OCI-LY3 (cell line): ENCODE measurements around the gene VTCN1.
"Not testable (repeated sequence)": the region's sequence is repeated elsewhere in the genome, so short reads cannot be mapped to it uniquely, and the experiment has no call there.

ENCODE experiments used
- H2AFZ ChIP-seq: fragments of 200-600, 300-600 bp; shearing (Covaris generic); 2 replicates; pipeline ENCODE4 v1.6.0; 2014; ENCODE audit warnings: antibody characterized with exemption, low read depth, low read length
- H3K27ac ChIP-seq: fragments of 200-600, 300-600 bp; sonication (generic); 2 replicates; pipeline ENCODE4 v1.5.1; 2014; ENCODE audit warnings: mild to moderate bottlenecking, low read length, moderate library complexity, mixed read lengths
- H3K27me3 ChIP-seq: fragments of 200-600, 300-600 bp; sonication (generic); 2 replicates; pipeline ENCODE4 v1.6.1; 2014; ENCODE audit warnings: low read depth, low read length, mixed read lengths
- H3K36me3 ChIP-seq: fragments of 200-600, 300-600 bp; sonication (generic); replicated peaks from 2 replicates; pipeline ENCODE3; 2014; ENCODE audit warnings: low read depth, low read length, mixed read lengths
- H3K4me1 ChIP-seq: fragments of 300-600, 200-600 bp; sonication (generic); 2 replicates; pipeline ENCODE4 v1.6.1; 2014; ENCODE audit warnings: low read length, mixed read lengths
- H3K4me2 ChIP-seq: fragments of 200-600, 300-600 bp; sonication (generic); 2 replicates; pipeline ENCODE4 v1.6.1; 2014; ENCODE audit warnings: low read length, mixed read lengths
- H3K4me3 ChIP-seq: fragments of 300-600, 200-600 bp; sonication (generic); 2 replicates; pipeline ENCODE4 v1.5.1; 2014; ENCODE audit warnings: antibody characterized with exemption, mild to moderate bottlenecking, low read length, moderate library complexity
- H3K79me2 ChIP-seq: fragments of 300-600, 200-600 bp; shearing (Covaris generic); 2 replicates; pipeline ENCODE4 v1.6.1; 2014; ENCODE audit warnings: mild to moderate bottlenecking, low read length, mixed read lengths
- H3K9ac ChIP-seq: fragments of 300-600, 200-600 bp; shearing (Covaris generic); 2 replicates; pipeline ENCODE4 v1.6.0; 2014; ENCODE audit warnings: mild to moderate bottlenecking, low read length, moderate library complexity
- H3K9me3 ChIP-seq: fragments of 200-600, 300-600 bp; shearing (Covaris generic); 2 replicates; pipeline ENCODE4 v1.6.1; 2014; ENCODE audit warnings: low read length, mixed read lengths; ENCODE audit not compliant: insufficient read depth
- H4K20me1 ChIP-seq: fragments of 200-600, 300-600 bp; sonication (generic); 2 replicates; pipeline ENCODE4 v1.6.1; 2016; ENCODE audit warnings: low read length, mixed read lengths; ENCODE audit not compliant: insufficient read depth
- EZH2phosphoT487 ChIP-seq: fragments of 200-600 bp; shearing (Covaris generic); IDR thresholded peaks from 2 replicates; pipeline ENCODE4 v1.6.1; 2018; ENCODE audit warnings: antibody characterized with exemption, mixed run types, low read depth
- TF ChIP-seq, protein P1 (sequence below): fragments of 200-600, 300-600 bp; sonication (generic); IDR thresholded peaks from 2 replicates; pipeline ENCODE4 v1.5.1; 2014; ENCODE audit warnings: antibody characterized with exemption, low read length, low read depth

Gene VTCN1

GRCh38 chr1:117107364-117107763 is 103.4 kb downstream of the VTCN1 start:
- H4K20me1 ChIP-seq, result no peaks in the 10 kb centered on the region
- H3K4me1 ChIP-seq, result no peaks in the 10 kb centered on the region
- H3K4me3 ChIP-seq, result no peak overlapping the region
- no peak overlapping the region for H3K27ac ChIP-seq
- no peak for TF ChIP-seq EZH2phosphoT487
- no peak overlapping the region for H3K4me2 ChIP-seq
- H3K27me3 ChIP-seq, result no peaks in the 10 kb centered on the region
- no peaks in the 10 kb centered on the region for H3K9me3 ChIP-seq
- H2AFZ ChIP-seq, result no peak overlapping the region
- no peaks in the 10 kb centered on the region for H3K79me2 ChIP-seq
- no peak overlapping the region for H3K9ac ChIP-seq
- peaks cover 22% of the 10 kb centered on the region for H3K36me3 ChIP-seq

DNA sequence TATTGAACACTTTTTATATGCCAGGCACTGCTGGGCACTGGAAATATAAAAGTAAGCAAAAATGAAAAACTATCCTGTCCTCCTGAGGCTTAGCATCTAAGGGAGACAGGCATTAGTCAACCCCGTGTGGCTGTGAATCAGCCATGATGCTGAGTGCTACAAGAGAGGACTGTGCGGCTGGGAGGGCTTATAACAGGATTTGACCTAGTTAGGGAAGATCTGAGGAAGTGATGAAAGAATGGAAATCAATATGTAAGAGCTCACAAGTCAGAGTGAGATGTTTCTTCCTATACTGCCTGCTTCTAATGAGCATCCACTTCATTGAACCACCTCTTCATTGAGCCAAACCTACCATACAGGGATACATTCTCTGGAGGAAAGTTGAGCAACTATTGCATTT is 104.2 kb downstream of the VTCN1 start:
- Histone ChIP-seq H3K4me2 (no peak overlapping the region), H3K4me1 (no peaks in the 10 kb centered on the region), H3K9me3 (no peaks in the 10 kb centered on the region), H4K20me1 (no peaks in the 10 kb centered on the region), H3K27ac (no peak overlapping the region), H3K4me3 (no peak overlapping the region), H3K9ac (no peak overlapping the region), H2AFZ (no peak overlapping the region), H3K79me2 (no peaks in the 10 kb centered on the region), H3K27me3 (no peaks in the 10 kb centered on the region), H3K36me3 (peaks cover 25% of the 10 kb centered on the region)
- no peak for TF ChIP-seq EZH2phosphoT487
- TF ChIP-seq, protein P1, sequence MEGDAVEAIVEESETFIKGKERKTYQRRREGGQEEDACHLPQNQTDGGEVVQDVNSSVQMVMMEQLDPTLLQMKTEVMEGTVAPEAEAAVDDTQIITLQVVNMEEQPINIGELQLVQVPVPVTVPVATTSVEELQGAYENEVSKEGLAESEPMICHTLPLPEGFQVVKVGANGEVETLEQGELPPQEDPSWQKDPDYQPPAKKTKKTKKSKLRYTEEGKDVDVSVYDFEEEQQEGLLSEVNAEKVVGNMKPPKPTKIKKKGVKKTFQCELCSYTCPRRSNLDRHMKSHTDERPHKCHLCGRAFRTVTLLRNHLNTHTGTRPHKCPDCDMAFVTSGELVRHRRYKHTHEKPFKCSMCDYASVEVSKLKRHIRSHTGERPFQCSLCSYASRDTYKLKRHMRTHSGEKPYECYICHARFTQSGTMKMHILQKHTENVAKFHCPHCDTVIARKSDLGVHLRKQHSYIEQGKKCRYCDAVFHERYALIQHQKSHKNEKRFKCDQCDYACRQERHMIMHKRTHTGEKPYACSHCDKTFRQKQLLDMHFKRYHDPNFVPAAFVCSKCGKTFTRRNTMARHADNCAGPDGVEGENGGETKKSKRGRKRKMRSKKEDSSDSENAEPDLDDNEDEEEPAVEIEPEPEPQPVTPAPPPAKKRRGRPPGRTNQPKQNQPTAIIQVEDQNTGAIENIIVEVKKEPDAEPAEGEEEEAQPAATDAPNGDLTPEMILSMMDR, result no peak

- H3K4me2 ChIP-seq, result no peak overlapping the region
- H3K9ac ChIP-seq, result no peak overlapping the region
- no peak overlapping the region for H2AFZ ChIP-seq
- TF ChIP-seq, protein P1, result no peak
- TF ChIP-seq EZH2phosphoT487, result no peak
- no peaks in the 10 kb centered on the region for H3K79me2 ChIP-seq
- no peak overlapping the region for H3K27ac ChIP-seq
- H4K20me1 ChIP-seq, result no peaks in the 10 kb centered on the region
- H3K36me3 ChIP-seq, result peaks cover 29% of the 10 kb centered on the region
- no peaks in the 10 kb centered on the region for H3K27me3 ChIP-seq
- H3K4me3 ChIP-seq, result no peak overlapping the region
- no peaks in the 10 kb centered on the region for H3K9me3 ChIP-seq
- no peaks in the 10 kb centered on the region for H3K4me1 ChIP-seq
Observed at GRCh38 chr1:117105722-117106121, 105.0 kb downstream of the VTCN1 start.

GRCh38 chr1:117104986-117105385 is 105.7 kb downstream of the VTCN1 start:
- TF ChIP-seq EZH2phosphoT487, result no peak
- TF ChIP-seq, protein P1, result no peak

DNA sequence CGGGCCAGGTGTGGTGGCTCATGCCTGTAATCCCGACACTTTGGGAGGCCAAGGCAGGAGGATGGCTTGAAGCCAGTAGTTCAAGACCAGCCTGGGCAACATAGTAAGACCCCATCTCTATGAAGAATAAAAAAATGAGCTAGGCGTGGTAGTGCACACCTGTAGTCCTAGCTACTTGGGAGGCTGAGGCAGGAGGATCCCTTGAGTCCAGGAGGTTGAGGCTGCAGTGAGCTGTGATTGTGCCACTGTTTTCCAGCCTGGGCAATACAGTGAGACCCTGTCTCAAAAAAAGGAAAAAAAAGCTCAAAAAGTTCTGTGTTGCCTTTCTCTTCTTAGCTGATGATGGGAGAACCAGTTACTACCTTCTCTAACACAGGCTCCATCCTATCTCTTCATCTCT is 108.9 kb downstream of the VTCN1 start:
- not testable (repeated sequence) for H3K9ac ChIP-seq, H2AFZ ChIP-seq, H3K9me3 ChIP-seq, H3K4me2 ChIP-seq, H3K4me1 ChIP-seq, H4K20me1 ChIP-seq, H3K79me2 ChIP-seq, H3K27me3 ChIP-seq, H3K4me3 ChIP-seq, H3K27ac ChIP-seq
- H3K36me3 ChIP-seq, result peaks cover 47% of the 10 kb centered on the region

More at GRCh38 chr1:117104986-117105385, 105.7 kb downstream of the VTCN1 start:
- Histone ChIP-seq H3K4me1 (no peaks in the 10 kb centered on the region), H3K79me2 (no peaks in the 10 kb centered on the region), H3K36me3 (peaks cover 34% of the 10 kb centered on the region), H3K4me3 (no peak overlapping the region), H3K27me3 (no peaks in the 10 kb centered on the region), H4K20me1 (no peaks in the 10 kb centered on the region), H3K9me3 (no peaks in the 10 kb centered on the region), H2AFZ (no peak overlapping the region), H3K27ac (no peak overlapping the region), H3K9ac (no peak overlapping the region), H3K4me2 (no peak overlapping the region)
